HG02938 (cell line): ENCODE measurements around the gene TNIK.
"Not testable (repeated sequence)": the region's sequence is repeated elsewhere in the genome, so short reads cannot be mapped to it uniquely, and the experiment has no call there.

ENCODE experiments used
- ATAC-seq: cut with Tn5 transposase; IDR thresholded peaks from one replicate; pipeline ENCODE4 v1.9.1; 2021; ENCODE audit warnings: mild to moderate bottlenecking, moderate library complexity; ENCODE audit not compliant: unreplicated experiment

Gene TNIK

GRCh38 chr3:171388527-171388926 lies 71.7 kb downstream of the TNIK start:
- ATAC-seq: no peak

DNA sequence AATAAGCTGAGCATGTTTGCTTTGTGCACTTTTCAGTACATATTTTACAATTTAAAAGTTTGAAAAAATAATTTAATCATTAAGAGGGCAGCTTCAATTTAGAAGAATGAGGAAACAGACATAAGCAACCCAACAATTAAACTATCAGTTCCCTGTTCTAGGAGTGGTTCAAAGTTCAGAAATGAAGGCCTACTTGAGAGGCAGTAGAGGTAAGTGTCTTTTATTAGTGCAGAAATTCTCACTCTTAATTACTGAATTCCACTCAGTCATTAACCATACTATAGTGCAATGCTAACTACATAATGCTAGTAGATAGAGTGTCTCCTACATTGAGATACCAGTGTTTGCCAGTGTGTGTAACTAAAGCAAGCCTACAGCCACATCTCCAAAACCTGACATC lies 73.1 kb downstream of the TNIK start:
- ATAC-seq: no peak

DNA sequence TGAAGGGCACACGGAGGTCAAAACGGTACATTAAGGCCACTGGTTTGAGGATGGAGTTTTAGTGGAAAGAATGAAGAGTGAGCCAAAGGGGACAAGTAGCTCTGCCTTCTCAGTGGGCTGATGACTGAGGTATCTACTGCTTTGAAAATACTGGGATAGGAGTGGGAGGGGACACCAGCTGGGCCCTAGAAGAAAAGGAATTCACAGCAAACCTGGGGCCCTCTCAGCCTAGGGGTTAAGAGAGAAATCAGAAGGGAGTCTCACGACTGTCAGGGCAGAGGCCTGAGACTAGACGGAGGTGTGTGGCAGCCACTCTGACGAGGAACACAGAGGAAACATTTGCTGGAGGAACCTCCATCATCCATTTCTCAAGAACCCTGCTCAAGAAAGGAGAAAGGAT lies 75.1 kb downstream of the TNIK start:
- no peak for ATAC-seq

- ATAC-seq: no peak
Observed at GRCh38 chr3:171384101-171384891, 75.9 kb downstream of the TNIK start.

DNA sequence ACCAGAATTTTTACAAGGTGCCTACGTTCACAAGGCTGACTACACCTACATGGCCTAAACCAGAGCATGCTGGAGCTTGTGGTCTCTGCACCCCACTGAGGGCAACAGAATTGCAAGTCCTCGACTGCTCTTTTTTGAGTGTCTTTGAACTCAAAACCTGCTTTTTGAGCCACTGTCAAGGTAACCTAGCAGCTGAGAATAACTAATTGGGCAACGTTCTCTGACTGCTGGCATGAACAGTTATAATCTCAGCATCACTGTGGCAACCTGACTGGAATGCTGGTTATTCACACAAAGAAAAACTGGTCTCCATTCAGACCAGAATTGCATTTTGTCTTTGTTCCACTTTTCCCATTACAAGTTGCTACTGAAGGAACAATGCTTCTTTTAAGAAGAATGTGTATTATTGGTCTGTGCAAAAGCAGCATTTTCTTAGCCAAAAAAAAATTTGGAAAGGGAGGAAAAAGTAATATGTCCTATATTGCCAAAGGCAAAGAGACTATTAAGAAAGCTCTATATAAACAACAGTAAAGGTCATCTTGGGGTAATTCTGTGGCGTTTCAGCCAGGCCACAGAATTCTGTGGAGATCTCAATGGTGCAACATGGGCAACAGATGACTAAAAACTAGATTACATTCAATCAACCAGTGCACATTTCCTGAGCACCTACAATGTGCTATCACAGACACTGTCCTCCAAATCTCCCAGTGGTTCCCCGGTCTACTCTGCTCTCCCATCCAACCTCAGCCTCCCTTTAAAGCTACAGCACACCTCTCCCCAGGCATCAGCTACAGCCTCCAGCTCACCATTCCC lies 76.8 kb downstream of the TNIK start:
- no peak for ATAC-seq

GRCh38 chr3:171382347-171382746 lies 77.9 kb downstream of the TNIK start:
- ATAC-seq: not testable (repeated sequence)

DNA sequence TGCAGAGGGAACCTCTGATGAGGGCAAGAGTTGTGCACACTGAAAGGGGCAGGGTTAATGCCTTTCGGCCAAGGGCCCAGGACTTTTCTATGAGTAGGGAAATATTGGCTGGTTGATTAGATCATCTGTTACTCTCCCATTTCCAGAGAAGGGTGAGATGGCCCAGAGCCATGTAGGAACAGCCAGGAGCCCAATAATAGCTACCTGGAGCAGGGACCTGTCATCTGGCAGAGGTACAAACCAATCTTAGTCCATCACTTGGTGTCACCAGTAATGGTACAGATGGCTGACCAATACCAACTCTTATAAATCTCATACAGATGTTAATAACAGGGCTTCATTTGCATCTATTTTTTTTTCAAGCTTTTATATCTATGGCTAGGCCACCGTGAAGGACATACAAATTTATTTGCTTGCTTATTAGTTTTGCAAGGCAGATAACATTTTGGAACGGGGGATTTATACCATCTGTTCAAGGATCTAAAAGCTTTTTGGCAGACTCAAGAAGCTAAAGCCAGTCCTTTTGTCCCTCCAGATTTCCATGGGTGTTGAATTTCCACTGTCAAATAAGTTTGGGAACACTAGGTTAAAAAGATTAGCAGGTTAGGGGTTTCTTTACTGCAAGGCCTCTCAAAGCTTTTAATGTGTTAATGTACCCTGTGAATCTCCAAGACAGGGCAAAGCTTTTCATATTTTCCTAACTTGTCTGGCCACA lies 79.3 kb downstream of the TNIK start:
- no peak for ATAC-seq

GRCh38 chr3:171379961-171380483 lies 80.2 kb downstream of the TNIK start:
- no peak for ATAC-seq

DNA sequence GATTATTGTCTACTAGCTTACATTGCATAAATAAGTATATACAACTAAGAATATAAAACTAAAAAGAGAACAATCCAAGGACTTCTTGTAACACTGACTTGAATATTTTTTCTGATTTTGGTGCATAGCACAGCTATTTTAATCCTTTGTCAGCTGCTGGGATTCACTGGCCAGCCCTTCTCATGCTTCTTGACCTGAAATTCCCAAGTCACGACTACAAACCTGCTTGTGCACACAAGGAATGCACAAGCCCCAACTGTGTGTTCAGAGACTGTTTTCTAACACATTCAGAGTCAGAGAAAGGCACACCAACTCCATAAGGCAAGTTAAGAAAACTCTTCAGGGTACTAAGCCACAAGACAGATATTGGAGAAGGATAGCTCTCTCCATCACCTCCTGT lies 80.9 kb downstream of the TNIK start:
- no peak for ATAC-seq

- no peak for ATAC-seq
Observed at GRCh38 chr3:171378586-171378985, 81.6 kb downstream of the TNIK start.

DNA sequence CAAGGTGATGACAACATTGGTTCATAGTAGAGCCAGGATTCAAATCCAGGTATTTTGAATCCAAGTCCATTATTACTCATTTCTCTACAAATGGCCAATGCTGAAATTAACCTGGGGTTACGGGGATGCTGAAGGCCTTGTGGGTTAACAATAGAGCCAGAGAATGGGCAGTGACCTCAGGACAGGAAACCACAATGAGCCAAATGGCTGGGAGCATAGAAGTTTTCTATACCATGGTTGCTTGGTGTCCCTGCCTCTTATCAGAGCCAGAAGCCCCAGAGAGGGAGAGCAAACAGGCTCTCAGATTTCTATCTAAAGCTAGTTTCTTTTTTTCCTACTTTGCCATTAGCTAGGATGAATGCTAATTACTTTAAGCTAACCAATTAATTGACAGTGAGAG lies 82.3 kb downstream of the TNIK start:
- no peak for ATAC-seq

GRCh38 chr3:171376596-171376947 lies 83.6 kb downstream of the TNIK start:
- no peak for ATAC-seq

DNA sequence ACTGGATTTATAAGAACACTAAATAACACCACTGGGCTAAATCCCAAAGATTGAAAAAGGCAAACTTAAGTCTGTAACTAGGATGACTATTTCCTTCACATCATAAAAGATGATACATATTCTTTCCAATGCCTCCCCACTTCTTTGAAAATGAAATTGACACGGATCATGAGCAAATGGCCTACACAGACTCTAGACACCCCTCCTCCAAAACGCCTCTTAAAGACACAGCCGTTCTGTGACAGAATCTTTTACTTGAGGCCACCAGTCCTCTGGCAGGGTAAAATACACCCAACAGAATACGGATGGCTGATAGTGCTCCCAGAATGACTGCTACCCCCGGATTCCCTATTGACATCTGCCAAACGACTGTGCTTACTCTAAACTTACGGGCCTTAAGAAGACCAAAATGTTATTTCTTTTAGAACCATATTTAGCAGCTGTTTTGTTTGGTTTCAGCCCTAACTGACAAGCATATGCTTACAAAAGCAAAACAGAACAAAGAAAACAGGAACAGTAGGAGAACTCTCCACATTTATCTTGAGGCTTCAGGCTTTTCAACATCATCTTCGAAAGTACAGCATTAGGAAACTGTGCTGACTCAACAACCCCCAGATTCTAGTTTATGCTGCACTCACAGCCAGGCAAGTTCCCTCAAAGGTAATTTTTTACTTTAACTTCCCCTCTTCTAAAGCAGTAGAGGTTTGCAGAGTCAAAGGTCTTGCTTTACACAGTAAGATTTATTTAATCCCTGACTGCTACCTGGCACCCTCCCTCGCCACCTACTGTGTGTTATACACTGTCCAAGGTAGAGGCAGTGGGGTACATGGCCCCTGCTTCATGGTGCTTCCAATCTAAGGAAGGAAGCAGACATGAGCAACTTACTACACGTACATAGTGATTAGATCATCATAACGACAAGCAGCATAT lies 84.3 kb downstream of the TNIK start:
- ATAC-seq: no peak

DNA sequence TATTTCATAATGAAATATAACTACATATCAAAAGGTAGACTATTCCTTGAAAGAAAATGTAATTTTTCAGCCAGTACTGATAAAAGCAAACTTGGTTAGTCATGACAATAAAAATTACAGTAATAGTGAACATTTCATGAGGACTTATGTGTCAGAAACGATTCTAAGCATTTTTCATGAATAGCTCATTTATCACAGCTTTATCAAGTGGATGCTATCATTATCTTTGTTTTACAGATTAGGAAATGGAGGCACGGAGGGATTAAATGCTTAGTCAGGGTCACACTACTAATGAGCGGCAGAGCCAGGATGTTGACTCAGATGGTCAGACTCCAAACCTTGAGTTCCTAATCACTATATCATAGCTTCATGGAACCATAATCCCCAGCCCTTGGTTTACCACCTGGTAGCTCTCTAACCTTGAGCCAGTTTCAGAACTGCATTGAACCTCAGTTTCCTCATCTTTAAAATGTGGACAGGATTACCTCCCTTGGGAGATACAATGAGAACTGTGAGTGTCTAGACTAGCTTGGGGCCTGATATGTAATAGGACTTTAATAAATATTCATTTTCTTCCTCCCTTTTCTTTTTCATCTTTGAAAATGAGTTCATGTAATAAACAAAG lies 85.4 kb downstream of the TNIK start:
- no peak for ATAC-seq

GRCh38 chr3:171374260-171374659 lies 85.9 kb downstream of the TNIK start:
- no peak for ATAC-seq

GRCh38 chr3:171373711-171374110 lies 86.5 kb downstream of the TNIK start:
- ATAC-seq: no peak

DNA sequence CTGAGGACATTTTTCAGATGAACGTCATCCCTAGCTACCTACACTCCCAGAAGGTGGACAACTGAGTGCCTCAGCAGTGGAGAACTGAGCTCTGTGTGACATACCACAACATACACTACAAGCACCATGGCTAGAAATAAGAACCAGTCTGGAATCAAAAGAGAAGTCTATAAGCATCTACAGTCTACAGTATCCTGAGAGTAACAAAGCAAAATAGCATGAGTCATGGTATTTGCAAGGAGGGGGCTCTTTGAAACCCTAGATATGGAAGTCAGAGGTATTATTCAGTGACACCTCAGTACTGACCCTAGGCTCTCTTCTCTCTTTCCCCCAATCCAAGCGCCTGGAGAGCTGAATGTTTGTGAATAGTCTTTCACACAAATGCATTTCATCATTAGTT lies 87.5 kb downstream of the TNIK start:
- no peak for ATAC-seq

- ATAC-seq: no peak
Observed at GRCh38 chr3:171371354-171371753, 88.9 kb downstream of the TNIK start.

DNA sequence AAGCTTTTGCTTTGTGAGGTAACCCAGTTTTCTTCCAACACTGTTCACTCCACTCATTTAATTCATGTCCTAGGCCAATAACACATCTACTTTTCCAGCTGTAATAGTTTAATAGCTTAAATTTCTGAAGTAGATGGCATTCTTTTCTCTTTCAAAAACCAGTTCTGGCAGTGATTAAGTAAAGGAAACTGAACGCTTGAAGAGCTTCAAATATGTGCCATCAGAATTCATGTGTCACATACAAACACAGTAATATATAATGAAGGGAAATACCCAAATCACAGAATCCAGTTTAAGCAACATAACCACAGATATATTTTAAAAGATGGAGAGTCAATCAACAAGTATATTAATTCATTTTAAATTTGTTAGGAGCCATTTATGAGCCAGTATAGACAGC lies 91.0 kb downstream of the TNIK start:
- ATAC-seq: no peak

DNA sequence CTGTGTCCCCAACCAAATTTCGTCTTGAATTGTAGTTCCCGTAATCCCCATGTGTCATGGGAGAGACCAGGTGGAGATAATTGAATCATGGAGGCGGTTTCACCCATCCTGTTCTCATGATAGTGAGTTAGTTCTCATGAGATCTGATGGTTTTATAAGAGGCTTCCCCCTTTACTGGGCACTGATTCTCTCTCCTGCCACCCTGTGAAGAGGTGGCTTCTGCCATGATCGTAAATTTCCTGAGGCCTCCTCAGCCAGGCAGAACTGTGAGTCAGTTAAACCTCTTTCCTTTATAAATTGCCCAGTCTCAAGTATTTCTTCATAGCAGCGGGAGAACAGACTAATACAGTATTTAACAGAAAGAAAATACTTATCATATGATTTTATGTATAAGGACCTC lies 93.5 kb downstream of the TNIK start:
- ATAC-seq: not testable (repeated sequence)
